Adipose tissue (tissue), 3 donors: ENCODE data around the gene PRDM16. TPM values are rescaled to one million over a fixed set of nuclear protein-coding genes. Genes with fewer than 3 reads are reported as not detected.
"Not testable (repeated sequence)": the region's sequence is repeated elsewhere in the genome, so short reads cannot be mapped to it uniquely, and the experiment has no call there.

Experiments
- H3K27ac ChIP-seq: one replicate; pipeline ENCODE4 v1.5.1; 2013; ENCODE audit warnings: low read depth, low read length
- WGBS, 3 donors: extraction: QIAGEN DNeasy Blood & Tissue Kit; methylation state at CpG; one replicate each; pipeline ENCODE4 v1.1.7; 2013; 5-methylcytosine and 5-hydroxymethylcytosine counted together
- polyA plus RNA-seq, 3 donors: library from polyadenylated mRNA; stranded (reverse); fragments of 200-250 nt; gene quantifications; one replicate each; pipeline ENCODE4 v1.2.3, GENCODE V29; 2013
- donor health status: healthy with polysubstance abuse.
- donor health status: Bipolar disorder and iron deficiency.
- donor health status: healthy.

Gene PRDM16
- polyA plus RNA-seq, 3 donors = 1.6 to 3.6 (median 1.6) TPM

- WGBS, 3 donors = 52 to 76% (median 66%) methylated on average over 16 of the region's 16 CpGs
- no peak overlapping the region for H3K27ac ChIP-seq
Measured at GRCh38 chr1:3231826-3232225, 162.8 kb downstream of the PRDM16 start.

DNA sequence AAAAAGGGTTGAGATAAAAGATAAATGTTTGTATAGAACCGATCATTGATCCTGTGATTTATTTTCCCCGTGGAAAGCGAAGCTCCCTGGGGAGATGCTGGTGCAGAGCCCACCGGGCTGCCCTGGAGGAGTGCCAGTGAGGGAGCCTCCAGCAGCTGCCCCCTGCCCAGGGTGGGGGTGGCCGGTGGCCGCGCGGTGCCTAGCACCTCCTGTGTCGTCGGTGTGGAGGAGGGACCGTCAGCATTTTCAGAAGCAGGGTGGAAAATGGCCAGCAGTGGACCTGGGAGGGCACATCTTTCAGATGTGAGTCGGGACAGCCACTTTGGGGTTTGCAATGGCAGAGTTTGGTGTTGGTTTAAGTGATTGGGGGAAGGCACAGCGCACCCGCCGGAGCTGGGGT is 164.0 kb downstream of the PRDM16 start:
- WGBS, 3 donors = 79 to 87% (median 83%) methylated on average over 15 of the region's 15 CpGs
- H3K27ac ChIP-seq = no peak overlapping the region

DNA sequence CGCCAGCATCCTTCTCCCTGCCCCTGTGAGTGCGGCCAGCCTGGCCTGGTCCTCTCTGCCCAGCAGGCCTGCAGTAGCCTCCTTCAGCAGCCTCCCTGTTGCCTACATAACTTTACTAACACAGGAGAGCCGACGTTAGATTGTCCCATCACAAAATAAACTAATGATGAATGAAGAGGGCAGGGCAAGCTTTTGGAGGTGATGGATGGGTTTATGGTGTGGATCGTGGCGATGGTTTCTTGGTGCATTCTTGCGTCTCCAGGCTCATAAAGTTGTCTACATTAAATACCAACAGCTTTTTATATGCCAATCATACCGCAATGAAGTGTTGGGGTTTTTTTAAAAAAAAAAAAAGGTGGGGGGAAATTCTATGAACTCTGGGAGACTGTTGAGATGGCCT is 164.5 kb downstream of the PRDM16 start:
- WGBS, 3 donors = 80 to 88% (median 87%) methylated on average over 8 of the region's 8 CpGs

DNA sequence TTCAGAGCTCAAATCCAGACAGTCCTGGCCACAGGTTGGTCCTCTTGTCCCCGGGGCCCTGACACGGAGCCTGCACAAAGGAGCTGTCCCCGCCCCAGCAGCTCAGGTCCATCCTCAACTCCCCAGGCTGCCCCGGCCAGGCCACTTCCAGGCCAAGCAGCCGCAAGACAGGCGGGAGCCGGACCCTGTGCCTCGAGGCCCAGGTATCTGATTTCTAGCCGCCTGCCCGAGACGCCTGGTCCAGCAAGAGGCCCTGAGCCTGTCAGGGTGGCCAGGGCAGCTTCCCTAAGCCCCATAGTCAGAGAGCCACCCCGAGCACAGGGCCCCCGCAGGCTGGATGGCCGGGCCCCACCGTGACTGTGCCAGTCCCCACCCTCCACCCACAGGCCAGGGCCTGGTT is 165.3 kb downstream of the PRDM16 start:
- no peak overlapping the region for H3K27ac ChIP-seq
- 85 to 94% (median 88%) methylated on average over 15 of the region's 15 CpGs for WGBS, 3 donors

More for the DNA sequence above, 164.5 kb downstream of the PRDM16 start:
- H3K27ac ChIP-seq = no peak overlapping the region

- no peak overlapping the region for H3K27ac ChIP-seq
- 87 to 89% (median 88%) methylated on average over 14 of the region's 14 CpGs for whole genome bisulfite sequencing, 3 donors
Measured at GRCh38 chr1:3234956-3235355, 166.0 kb downstream of the PRDM16 start.

DNA sequence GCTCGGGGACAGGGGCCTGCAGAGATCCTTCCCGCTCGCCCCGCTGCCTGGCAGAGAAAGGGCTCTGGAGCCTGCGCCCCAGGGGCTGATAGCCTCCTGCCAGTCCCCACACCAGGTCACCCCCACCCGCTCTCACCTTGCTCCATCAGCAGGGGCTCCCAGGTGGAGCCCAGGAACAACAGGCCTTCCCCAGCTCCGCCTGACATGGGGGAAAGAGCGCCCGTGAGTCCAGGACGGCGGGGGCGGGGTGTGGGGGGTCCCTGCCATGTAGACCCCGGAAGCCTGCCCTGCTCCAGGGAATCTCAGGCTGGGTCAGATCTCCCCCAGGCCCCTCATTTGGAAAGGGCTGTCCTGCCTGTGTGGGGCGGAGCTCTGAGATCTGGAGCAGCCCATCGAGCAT is 166.5 kb downstream of the PRDM16 start:
- WGBS, 3 donors = 89 to 95% (median 89%) methylated on average over 15 of the region's 15 CpGs
- H3K27ac ChIP-seq = no peak overlapping the region

- WGBS, 3 donors = 85 to 88% (median 86%) methylated on average over 9 of the region's 9 CpGs
- no peak overlapping the region for H3K27ac ChIP-seq
Measured at GRCh38 chr1:3236361-3236760, 167.4 kb downstream of the PRDM16 start.

DNA sequence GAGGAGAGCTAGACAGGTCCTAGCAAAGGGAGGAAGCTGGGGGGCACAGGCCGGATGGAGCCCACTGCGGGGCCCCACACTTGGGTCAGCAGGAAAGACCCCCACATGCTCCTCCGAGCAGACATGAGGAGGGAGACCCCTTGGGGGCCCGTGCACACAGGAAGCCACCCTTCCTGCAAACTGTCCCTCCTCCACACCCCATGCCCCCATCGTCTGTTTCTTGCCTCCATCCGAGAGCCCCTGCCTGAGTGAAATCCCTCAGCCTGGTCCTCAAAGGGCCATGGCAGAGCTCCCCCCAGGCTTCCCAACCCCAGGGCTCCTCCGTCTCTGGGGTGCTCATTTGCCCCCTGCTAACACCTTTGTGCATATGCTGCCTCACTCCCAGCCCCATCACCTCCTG is 168.0 kb downstream of the PRDM16 start:
- H3K27ac ChIP-seq = no peak overlapping the region
- 78 to 79% (median 79%) methylated on average over 6 to 7 of the region's 7 CpGs for WGBS, 3 donors

- no peak overlapping the region for H3K27ac ChIP-seq
- 82 to 90% (median 88%) methylated on average over 15 of the region's 15 CpGs for WGBS, 3 donors
Measured at GRCh38 chr1:3237570-3237969, 168.6 kb downstream of the PRDM16 start.

- 72 to 87% (median 82%) methylated on average over 28 of the region's 28 CpGs for WGBS, 3 donors
- H3K27ac ChIP-seq = no peak overlapping the region
Measured at GRCh38 chr1:3237994-3238702, 169.1 kb downstream of the PRDM16 start.

- 90 to 93% (median 90%) methylated on average over 21 of the region's 21 CpGs for WGBS, 3 donors
- no peak overlapping the region for H3K27ac ChIP-seq
Measured at GRCh38 chr1:3238703-3239278, 169.8 kb downstream of the PRDM16 start.

GRCh38 chr1:3239991-3240390 is 171.0 kb downstream of the PRDM16 start:
- WGBS, 3 donors = 78 to 96% (median 91%) methylated on average over 3 of the region's 3 CpGs

GRCh38 chr1:3240524-3241235 is 171.7 kb downstream of the PRDM16 start:
- H3K27ac ChIP-seq = no peak overlapping the region
- WGBS, 3 donors = 59 to 81% (median 61%) methylated on average over 46 to 47 of the region's 47 CpGs

More at GRCh38 chr1:3239991-3240390, 171.0 kb downstream of the PRDM16 start:
- H3K27ac ChIP-seq = not testable (repeated sequence)

DNA sequence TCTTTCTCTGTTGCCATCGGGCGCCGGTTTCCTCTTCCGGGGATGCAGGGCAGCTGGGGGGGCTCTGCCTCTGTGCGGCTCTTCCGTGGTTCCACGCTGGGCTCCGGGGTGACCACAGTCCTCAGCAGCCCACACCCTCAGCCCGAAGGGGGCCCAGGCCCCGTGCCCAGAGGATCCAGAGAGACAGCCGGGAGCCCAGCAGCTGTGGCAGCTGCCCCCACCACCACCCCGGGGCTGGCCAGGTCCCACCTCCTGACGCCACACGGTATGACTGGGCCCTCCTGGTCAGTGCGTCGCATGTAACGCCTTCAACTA is 172.2 kb downstream of the PRDM16 start:
- 75 to 85% (median 81%) methylated on average over 17 of the region's 17 CpGs for WGBS, 3 donors
- H3K27ac ChIP-seq = no peak overlapping the region

DNA sequence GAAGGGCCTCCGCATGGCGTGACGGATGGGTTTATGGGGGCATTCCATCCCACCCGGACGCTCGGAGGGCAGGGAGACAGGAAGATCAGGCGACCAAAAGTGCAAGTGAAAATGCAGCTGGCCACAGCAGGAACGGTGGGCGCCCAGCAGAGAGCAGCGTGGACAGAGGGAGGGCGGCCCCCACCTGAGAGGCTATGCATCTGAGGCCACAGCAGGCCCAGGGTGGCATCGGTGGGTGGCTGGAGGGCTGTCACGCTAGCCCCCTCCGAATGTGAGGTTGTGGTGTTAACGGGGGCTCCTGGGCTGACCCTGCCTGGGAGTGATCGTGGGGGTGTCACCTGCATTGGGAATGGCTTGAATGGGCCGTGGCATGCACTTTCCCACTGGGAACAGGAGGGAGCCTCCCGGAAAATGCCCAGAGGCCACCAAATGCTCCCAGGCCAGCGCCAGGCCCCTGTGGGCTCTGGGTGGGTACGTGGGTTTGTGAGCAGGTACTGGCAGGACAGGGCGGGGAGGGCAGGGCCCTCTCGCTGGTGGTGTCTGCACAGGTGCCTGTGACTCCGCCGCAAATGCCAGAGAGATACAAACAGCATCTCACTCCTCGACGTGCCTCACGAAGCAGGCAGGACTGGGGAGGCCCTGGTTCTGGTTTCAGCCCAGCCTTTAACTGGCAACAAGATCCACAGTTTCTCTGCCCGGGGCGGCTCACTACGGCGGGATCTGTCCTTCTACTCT is 172.8 kb downstream of the PRDM16 start:
- no peak overlapping the region for H3K27ac ChIP-seq
- 84 to 90% (median 88%) methylated on average over 31 of the region's 31 CpGs for WGBS, 3 donors

DNA sequence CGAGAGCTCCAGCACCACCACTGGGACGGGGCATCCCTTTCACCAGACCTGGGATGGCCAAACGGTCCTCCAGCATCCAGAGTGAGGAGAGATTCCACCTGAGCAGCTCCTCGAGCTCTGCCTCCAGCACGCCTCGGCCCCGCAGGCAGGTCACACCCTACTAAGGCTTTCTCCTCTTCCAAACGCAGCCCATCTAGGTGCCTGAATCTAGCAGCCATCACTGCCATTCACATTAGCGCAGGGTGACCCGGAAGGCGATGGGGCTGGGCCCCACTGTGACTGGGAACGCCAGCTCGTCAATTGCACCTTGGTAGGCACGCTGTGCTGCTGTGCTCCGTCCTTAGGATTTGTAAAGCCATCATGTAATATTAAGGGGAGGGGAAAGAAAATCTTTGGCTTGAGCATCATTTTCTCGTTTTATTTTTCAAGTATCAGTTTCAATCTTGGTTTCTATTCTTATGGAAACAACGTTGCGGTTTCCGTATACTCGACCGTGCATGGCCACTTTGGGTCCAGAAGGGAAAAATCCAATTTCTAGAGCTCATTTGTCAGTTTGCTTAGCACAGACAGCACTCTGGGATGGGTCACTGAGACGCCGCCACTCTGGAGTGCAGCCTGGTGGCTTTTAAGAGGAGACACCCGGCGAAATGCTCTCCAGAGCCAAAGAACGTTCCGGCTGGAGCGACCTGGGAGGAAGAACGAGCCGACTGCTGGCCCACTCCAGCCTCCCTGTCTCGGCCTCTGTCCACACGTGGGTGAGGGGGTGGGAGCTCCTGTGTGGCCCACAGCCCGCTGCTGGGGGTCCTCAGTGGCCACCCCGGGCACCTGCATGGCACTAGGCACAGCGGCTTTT is 173.6 kb downstream of the PRDM16 start:
- 81 to 91% (median 83%) methylated on average over 35 of the region's 35 CpGs for WGBS, 3 donors
- H3K27ac ChIP-seq = no peak overlapping the region

GRCh38 chr1:3243304-3243703 is 174.3 kb downstream of the PRDM16 start:
- 91 to 93% (median 92%) methylated on average over 14 to 15 of the region's 15 CpGs for whole genome bisulfite sequencing, 3 donors
- H3K27ac ChIP-seq = no peak overlapping the region
